BE2C (cell line): ENCODE data around the gene ARMH4.

ENCODE experiments used
- DNase-seq: peaks from one replicate; pipeline ENCODE4 v3.0.0-alpha.2; 2020
- H3K27me3 ChIP-seq: fragments of 250-450 bp; sonication (Bioruptor Pico); 2 replicates; pipeline ENCODE4 v1.5.1; 2020; ENCODE audit warnings: mild to moderate bottlenecking
- H3K36me3 ChIP-seq: fragments of 250-450 bp; sonication (Bioruptor Pico); 2 replicates; pipeline ENCODE4 v1.5.1; 2020; ENCODE audit warnings: mild to moderate bottlenecking
- H3K4me1 ChIP-seq: fragments of 250-450 bp; sonication (Bioruptor Pico); 2 replicates; pipeline ENCODE4 v1.5.1; 2020
- H3K4me3 ChIP-seq: 2 replicates; pipeline ENCODE4 v1.5.1; 2011; ENCODE audit warnings: low read depth, low read length
- H3K9me3 ChIP-seq: fragments of 250-450 bp; sonication (Bioruptor Pico); 2 replicates; pipeline ENCODE4 v1.5.1; 2020
- TF ChIP-seq, protein P1 (sequence below): IDR thresholded peaks from 2 replicates; pipeline ENCODE4 v1.5.1; 2012; ENCODE audit warnings: mild to moderate bottlenecking, low read depth, low read length

Gene ARMH4

GRCh38 chr14:57961786-57962060 lies 190.3 kb downstream of the ARMH4 start:
- no peak overlapping the region for H3K4me3 ChIP-seq
- no peaks in the 10 kb centered on the region for H3K9me3 ChIP-seq
- TF ChIP-seq, protein P1, sequence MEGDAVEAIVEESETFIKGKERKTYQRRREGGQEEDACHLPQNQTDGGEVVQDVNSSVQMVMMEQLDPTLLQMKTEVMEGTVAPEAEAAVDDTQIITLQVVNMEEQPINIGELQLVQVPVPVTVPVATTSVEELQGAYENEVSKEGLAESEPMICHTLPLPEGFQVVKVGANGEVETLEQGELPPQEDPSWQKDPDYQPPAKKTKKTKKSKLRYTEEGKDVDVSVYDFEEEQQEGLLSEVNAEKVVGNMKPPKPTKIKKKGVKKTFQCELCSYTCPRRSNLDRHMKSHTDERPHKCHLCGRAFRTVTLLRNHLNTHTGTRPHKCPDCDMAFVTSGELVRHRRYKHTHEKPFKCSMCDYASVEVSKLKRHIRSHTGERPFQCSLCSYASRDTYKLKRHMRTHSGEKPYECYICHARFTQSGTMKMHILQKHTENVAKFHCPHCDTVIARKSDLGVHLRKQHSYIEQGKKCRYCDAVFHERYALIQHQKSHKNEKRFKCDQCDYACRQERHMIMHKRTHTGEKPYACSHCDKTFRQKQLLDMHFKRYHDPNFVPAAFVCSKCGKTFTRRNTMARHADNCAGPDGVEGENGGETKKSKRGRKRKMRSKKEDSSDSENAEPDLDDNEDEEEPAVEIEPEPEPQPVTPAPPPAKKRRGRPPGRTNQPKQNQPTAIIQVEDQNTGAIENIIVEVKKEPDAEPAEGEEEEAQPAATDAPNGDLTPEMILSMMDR, result no peak
- H3K4me1 ChIP-seq, result no peaks in the 10 kb centered on the region
- DNase-seq, result no peak
- H3K27me3 ChIP-seq, result no peaks in the 10 kb centered on the region
- H3K36me3 ChIP-seq, result no peaks in the 10 kb centered on the region

DNA sequence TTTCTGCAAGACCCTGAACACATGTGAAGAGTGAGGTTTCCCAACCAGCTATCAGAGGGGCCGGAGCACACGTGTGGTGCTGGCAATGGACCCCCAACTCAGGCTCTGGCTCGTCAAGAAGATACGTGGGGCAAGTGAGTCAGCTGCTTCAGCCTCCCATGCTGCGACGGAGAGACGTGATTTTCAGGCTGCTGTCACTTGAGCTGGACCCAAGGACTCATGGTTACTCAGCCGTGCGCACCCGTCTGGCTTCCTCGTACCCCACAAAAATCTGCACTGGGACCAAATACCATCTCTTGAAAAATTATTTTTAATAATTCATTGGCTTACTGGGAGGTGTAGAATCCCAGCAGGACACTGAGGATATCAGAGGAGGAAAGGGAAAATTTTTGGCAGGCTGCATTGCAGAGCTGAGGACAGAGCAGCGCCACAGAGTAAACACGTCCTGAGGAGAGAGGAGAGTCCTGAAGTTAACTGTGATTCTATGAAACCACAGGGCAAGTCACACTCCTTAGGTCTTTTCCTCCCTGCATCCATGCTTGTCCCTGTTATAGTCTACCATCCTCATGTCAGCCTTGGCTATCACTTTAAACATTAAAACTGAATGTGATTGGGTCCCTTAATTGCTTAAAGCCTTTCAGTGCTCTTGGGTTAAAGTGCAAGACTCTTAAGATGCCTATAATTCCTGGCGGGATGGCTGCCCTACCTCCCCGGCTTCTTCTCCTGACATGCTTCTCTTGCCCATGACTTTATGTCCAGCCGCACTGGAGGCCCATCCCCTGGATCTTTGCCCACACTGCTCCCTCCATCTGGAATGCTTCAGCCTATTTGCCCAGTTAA lies 190.8 kb downstream of the ARMH4 start:
- H3K4me1 ChIP-seq, result no peaks in the 10 kb centered on the region
- no peaks in the 10 kb centered on the region for H3K9me3 ChIP-seq
- no peaks in the 10 kb centered on the region for H3K36me3 ChIP-seq
- DNase-seq, result no peak
- no peaks in the 10 kb centered on the region for H3K27me3 ChIP-seq
- TF ChIP-seq, protein P1, result no peak
- H3K4me3 ChIP-seq, result no peak overlapping the region

DNA sequence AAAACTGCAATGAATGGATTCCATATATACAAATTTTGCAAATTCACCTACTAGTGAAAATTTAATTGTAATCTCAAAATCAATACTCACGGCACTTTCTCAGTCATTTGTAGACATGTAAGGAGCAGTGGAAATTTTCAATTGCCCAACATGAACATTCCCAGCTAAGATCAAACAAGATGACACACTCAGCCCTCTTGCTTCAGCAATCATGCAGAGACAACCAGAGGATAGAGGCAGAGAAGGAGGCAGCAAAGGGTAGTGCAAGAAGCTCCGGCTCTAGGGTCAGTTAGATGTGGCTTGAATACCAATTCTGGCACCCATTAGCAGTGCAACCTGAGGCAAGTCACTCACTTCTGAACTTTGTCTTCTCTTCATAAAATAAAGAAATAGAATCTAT lies 194.6 kb downstream of the ARMH4 start:
- Histone ChIP-seq H3K27me3 (no peaks in the 10 kb centered on the region), H3K36me3 (no peaks in the 10 kb centered on the region), H3K4me3 (no peak overlapping the region), H3K4me1 (no peaks in the 10 kb centered on the region), H3K9me3 (no peaks in the 10 kb centered on the region)
- DNase-seq, result no peak
- TF ChIP-seq, protein P1, result no peak
